GM12801 (cell line): ENCODE measurements around the gene GALNT15.

Experiments used
- CTCF ChIP-seq: IDR thresholded peaks from one replicate; pipeline ENCODE4 v1.5.1; 2011; ENCODE audit warnings: control low read depth; ENCODE audit not compliant: insufficient read length; ENCODE audit errors: extremely low read depth

Gene GALNT15

GRCh38 chr3:16255726-16256125 lies 81.2 kb downstream of the GALNT15 start:
- TF ChIP-seq CTCF: no peak

GRCh38 chr3:16257309-16257708 lies 82.8 kb downstream of the GALNT15 start:
- no peak for TF ChIP-seq CTCF

GRCh38 chr3:16258177-16258576 lies 83.7 kb downstream of the GALNT15 start:
- no peak for TF ChIP-seq CTCF

GRCh38 chr3:16258866-16259265 lies 84.4 kb downstream of the GALNT15 start:
- TF ChIP-seq CTCF: no peak

GRCh38 chr3:16260046-16260445 lies 85.6 kb downstream of the GALNT15 start:
- TF ChIP-seq CTCF: no peak

GRCh38 chr3:16262174-16262573 lies 87.7 kb downstream of the GALNT15 start:
- no peak for TF ChIP-seq CTCF

- TF ChIP-seq CTCF: no peak
These were observed 89.8 kb downstream of the GALNT15 start for GRCh38 chr3:16264174-16264707.

GRCh38 chr3:16264708-16265454 lies 90.4 kb downstream of the GALNT15 start, which contains the start of the genes DPH3 and OXNAD1:
TSS of gene DPH3 (minus strand) at chr3:16264943. CDS start at chr3:16264876, 67 bp downstream.
TSS of gene OXNAD1 (plus strand) at chr3:16265212. CDS start at chr3:16270953, 5,741 bp downstream.
- no peak for TF ChIP-seq CTCF
